ENCODE measurements around the gene CDCA7L.
"Not testable (repeated sequence)": the region's sequence is repeated elsewhere in the genome, so short reads cannot be mapped to it uniquely, and the experiment has no call there.

Gene CDCA7L

GRCh38 chr7:21944616-21945453 is 864 bp downstream of the CDCA7L start:
- no peak for DNase-seq (ENCODE audit: low read depth)

GRCh38 chr7:21943436-21943835 is 2.3 kb downstream of the CDCA7L start:
- no peak for DNase-seq (ENCODE audit: low read depth)

GRCh38 chr7:21942955-21943354 is 2.7 kb downstream of the CDCA7L start:
- no peak for DNase-seq (ENCODE audit: low read depth)

GRCh38 chr7:21941611-21942141 is 4.0 kb downstream of the CDCA7L start:
- DNase-seq (ENCODE audit: low read depth) = no peak

GRCh38 chr7:21939858-21940372 is 5.8 kb downstream of the CDCA7L start:
- no peak for DNase-seq (ENCODE audit: low read depth)

- no peak for DNase-seq (ENCODE audit: low read depth)
Measured at GRCh38 chr7:21939136-21939857, 6.4 kb downstream of the CDCA7L start.

GRCh38 chr7:21938463-21938862 is 7.2 kb downstream of the CDCA7L start:
- no peak for DNase-seq (ENCODE audit: low read depth)

DNA sequence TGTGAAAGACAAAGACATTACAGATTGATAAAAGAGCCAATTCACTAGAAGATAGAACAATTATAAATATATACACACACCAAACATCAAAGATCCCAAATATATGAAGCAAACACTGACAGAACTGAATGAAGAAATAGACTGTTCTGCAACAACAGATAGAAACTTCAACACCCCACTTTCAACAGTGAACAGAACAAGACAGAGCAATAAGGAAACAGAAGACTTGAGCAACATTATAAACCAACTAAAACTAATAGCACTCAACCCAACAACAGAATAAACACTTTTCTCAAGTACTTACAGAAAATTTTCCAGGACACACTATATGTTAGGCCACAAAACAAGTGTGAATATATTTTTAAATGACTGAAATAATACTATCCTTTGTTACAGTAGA is 10.9 kb downstream of the CDCA7L start:
- no peak for DNase-seq (ENCODE audit: low read depth)

- DNase-seq (ENCODE audit: low read depth) = not testable (repeated sequence)
Measured at GRCh38 chr7:21933293-21933692, 12.4 kb downstream of the CDCA7L start.

DNA sequence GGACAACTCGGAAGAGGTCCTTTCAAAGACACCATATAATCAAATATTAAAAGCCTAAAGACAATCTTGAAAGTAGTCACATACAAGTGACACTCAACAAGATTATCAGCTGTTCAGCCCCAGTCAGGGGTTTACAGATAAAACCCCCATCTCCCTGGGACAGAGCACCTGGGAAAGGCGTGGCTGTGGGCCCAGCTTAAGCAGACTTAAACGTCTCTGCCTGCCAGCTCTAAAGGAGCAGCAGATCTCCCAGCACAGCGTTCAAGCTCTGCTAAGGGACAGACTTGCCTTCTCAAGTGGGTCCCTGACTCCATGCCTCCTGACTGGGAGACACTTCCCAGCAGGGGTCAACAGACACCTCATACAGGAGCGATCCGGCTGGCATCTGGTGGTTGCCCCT is 18.0 kb downstream of the CDCA7L start:
- DNase-seq (ENCODE audit: low read depth) = no peak

DNA sequence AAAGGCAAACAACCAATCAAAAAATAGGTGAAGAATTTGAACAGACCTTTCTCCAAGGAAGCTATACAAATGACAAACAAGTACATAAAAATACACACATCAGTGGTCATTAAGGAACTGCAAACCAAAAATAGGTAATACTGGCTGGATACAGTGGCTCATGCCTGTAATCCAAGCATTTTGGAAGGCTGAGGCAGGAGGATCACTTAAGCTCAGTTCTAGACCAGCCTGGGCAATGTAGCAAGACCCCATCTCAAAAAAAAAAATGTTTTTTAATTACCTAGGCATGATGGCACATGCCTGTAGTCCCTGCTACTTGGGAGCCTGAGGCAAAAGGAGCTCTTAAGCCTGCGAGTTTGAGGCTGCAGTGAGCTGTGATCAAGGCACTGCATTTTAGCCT is 19.3 kb downstream of the CDCA7L start:
- DNase-seq (ENCODE audit: low read depth) = no peak

DNA sequence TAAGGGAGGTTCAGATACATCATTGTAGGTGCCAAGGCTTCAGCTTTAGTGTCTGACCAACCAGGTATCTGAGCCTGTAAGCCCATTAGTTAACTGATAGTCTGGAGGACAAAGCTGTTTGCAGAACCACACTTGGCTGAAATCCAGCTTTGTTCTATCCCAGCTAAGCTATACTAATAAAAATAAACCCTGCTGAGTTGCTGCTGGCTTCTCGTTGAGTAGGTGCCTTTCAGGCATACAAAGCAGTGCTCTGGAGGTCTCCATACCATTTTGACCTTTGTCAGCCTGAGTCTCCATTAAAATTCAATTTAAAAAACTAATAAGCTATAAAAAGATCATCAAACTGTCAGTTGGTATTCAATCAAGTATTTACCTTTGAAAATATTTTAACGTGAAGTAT is 22.0 kb downstream of the CDCA7L start:
- no peak for DNase-seq (ENCODE audit: low read depth)

GRCh38 chr7:21922605-21923004 is 23.1 kb downstream of the CDCA7L start:
- no peak for DNase-seq (ENCODE audit: low read depth)

- no peak for DNase-seq (ENCODE audit: low read depth)
Measured at GRCh38 chr7:21920936-21921335, 24.8 kb downstream of the CDCA7L start.

DNA sequence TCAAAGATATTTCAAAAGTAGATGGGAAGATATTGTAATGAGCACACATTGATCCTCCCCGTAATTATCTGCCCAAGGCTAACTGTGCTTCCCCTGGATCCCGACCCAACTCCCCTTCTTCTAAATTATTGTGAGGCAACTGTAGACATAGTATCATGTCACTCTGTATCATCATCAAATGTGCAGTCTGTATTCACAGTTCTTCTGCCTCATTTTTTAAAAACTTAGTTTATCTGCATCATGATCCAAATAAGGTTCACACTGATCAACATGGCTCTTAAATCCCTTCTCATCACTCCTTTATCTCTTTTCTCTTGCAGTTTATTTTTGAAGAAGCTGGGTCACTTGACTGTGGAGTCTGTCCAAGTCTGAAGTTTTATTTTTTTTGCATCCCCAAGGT is 27.5 kb downstream of the CDCA7L start:
- DNase-seq (ENCODE audit: low read depth) = no peak

DNA sequence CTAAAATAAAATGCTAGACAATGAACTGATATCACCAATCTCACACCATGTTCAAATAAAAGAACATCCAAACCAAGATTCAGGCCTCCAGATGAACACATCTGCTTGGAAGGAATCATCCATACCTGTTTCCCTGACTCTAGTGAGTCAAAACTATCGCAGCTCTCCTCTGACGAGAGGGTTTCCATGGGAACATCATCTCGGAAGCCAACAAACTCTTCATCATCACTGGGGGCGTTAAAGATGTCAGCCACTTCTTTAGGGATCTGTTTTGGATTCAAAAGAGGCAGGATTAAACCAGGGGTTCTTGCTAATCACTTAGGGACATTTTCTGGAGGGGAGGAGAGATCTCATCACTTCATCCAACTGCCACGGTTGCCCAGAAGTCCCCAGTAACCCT is 29.1 kb downstream of the CDCA7L start:
- no peak for DNase-seq (ENCODE audit: low read depth)

DNA sequence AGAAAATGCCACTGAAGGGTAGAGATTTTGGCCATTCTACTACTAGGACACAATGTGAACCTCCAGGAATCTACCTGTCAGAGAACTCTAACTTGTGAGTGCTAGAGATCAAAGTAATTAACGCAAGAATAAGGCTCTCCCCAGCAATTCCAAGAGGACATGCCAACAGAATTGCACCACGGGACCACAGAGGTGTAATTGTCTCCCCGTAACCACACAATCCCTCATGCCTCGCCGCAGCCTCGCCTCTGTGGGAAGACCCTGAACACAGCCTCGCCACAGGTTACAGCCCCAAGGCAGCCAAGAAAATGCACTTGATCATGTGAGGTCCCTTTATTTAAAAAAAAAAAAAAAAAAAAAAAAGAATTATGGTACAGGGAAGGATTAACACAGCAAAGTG is 29.5 kb downstream of the CDCA7L start:
- no peak for DNase-seq (ENCODE audit: low read depth)

- DNase-seq (ENCODE audit: low read depth) = no peak
Measured at GRCh38 chr7:21915140-21915539, 30.6 kb downstream of the CDCA7L start.

- no peak for DNase-seq (ENCODE audit: low read depth)
Measured at GRCh38 chr7:21914671-21915070, 31.0 kb downstream of the CDCA7L start.

DNA sequence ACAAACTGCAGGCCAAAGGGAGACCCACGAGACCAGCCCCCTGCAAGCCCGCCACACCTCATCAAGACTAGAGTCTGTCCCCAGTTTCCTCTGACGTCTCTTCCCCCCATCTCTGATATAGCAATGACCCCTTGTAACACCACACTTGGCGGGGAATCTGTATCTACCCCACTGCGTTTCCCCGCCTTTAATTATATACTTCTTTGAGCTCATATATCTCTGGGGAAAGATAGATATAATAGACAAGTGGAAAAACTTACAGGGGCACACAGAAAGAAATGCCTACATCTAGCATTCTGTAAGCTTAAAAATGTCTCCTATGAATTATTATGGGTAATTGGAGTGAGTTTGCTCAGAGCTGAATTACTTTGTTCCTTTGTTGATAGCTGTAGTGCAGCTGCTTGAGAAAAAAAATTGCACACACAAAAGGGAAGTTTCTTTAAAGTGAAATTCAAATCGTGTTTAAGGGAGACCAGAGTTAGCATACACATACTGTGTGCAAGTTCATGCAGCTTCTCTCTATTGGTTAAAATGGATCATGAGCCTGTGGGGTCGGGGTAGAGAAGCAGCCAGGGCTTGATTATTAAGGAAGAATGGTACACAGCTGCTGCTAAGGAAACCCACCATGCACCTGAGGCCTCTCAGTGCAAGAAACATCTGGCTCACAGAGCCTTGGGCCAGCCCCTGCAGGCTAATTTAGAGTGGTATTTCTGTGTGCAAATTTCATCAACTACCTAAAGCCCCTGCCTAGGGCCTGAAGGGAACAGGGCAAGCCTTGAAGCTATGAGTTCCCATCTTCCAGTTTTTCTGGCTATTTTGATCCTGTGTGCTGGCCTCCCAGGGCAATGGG is 32.5 kb downstream of the CDCA7L start:
- DNase-seq (ENCODE audit: low read depth) = no peak

GRCh38 chr7:21912305-21912704 is 33.4 kb downstream of the CDCA7L start:
- DNase-seq (ENCODE audit: low read depth) = no peak

DNA sequence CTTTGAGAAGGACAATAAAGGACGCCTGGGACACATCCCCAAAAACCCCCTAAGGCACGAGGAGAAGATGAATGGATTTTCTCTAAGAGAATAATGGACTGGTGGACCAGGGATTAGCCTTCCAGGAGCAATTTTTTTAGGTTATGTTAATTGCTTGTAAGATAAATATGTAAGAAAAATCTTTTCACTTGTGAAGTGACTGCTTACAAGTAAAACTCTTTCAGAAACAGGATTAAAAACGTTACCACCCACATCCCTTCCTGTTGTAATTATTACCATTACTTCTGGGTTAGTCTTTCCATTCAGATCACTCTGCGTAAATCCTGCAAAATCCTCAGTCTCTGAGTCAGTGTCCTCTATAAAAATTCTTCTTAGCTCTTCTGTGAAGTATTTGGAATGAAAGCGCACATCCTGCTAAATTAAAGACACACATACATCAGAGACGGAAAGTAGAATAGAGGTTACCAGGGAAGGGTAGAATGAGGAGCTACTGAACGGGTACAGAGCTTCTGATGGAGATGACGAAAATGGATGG is 34.3 kb downstream of the CDCA7L start:
- no peak for DNase-seq (ENCODE audit: low read depth)
